ENCODE measurements around the gene RAB44. TPM values are rescaled to one million over a fixed set of nuclear protein-coding genes. Genes with fewer than 3 reads are reported as not detected.

The RAB44 gene
- total and polyA plus RNA-seq, 7 donors, result under 0.01 to 0.71 (median 0.17) TPM; not detected in 3

- TF ChIP-seq CTCF (IDR thresholded peaks at IDR 0.05) (no peak), POLR2AphosphoS5 (IDR thresholded peaks at IDR 0.05) (no peak)
- intact Hi-C loops (cut with DNase I), result loop anchor here (2.0 to 5.0 kb wide), 2 partner anchors 74 to 260 kb away; no protein-coding TSS in a partner anchor
- Histone ChIP-seq H3K4me1 (peaks cover 0 to 39% (median 20%) of the 10 kb centered on the region in 4 donors), H3K27ac (no peak overlapping the region), H3K36me3 (peaks cover 21 to 51% (median 34%) of the 10 kb centered on the region in 4 donors), H3K4me3 (no peak overlapping the region), H3K27me3 (no peaks in the 10 kb centered on the region), H3K9me3 (no peaks in the 10 kb centered on the region)
- WGBS, 2 donors, result 65 to 69% methylated on average over 6 of the region's 6 CpGs
- no peak for DNase-seq
These were observed 14.4 kb upstream of the RAB44 start for GRCh38 chr6:36683145-36683655.

- Histone ChIP-seq H3K9me3 (no peaks in the 10 kb centered on the region), H3K4me3 (no peak overlapping the region), H3K36me3 (peaks cover 21 to 51% (median 34%) of the 10 kb centered on the region in 4 donors), H3K4me1 (peaks cover 0 to 34% (median 18%) of the 10 kb centered on the region in 4 donors), H3K27ac (no peak overlapping the region), H3K27me3 (no peaks in the 10 kb centered on the region)
- DNase-seq, result no peak
- TF ChIP-seq POLR2AphosphoS5 (IDR thresholded peaks at IDR 0.05) (peak in 1 of 4 donors; percentile 20), POLR2A (IDR thresholded peaks at IDR 0.05) (no peak)
- intact Hi-C loops (cut with DNase I), result loop anchor here (2.0 to 5.0 kb wide), 2 partner anchors 73 to 261 kb away; no protein-coding TSS in a partner anchor
- 95 to 96% methylated on average over 29 of the region's 29 CpGs for whole genome bisulfite sequencing, 2 donors
These were observed 13.8 kb upstream of the RAB44 start for GRCh38 chr6:36683656-36684446.

GRCh38 chr6:36684447-36684812 lies 13.2 kb upstream of the RAB44 start:
- Histone ChIP-seq H3K27ac (no peak overlapping the region), H3K27me3 (no peaks in the 10 kb centered on the region), H3K9me3 (no peaks in the 10 kb centered on the region), H3K4me3 (no peak overlapping the region), H3K36me3 (peaks cover 21 to 51% (median 34%) of the 10 kb centered on the region in 4 donors), H3K4me1 (peaks cover 0 to 28% (median 18%) of the 10 kb centered on the region in 4 donors)
- no peak for TF ChIP-seq CTCF (IDR thresholded peaks at IDR 0.05)
- no peak for TF ChIP-seq POLR2AphosphoS5 (IDR thresholded peaks at IDR 0.05)
- TF ChIP-seq POLR2A (IDR thresholded peaks at IDR 0.05), result no peak
- TF ChIP-seq EP300 (IDR thresholded peaks at IDR 0.05), result no peak
- intact Hi-C loops (cut with DNase I), result loop anchor here (5.0 kb wide), 1 partner anchor 73 kb away; no protein-coding TSS in a partner anchor
- WGBS, 2 donors, result 92 to 96% methylated on average over 6 of the region's 6 CpGs
- no peak for DNase-seq

GRCh38 chr6:36685166-36685924 lies 12.3 kb upstream of the RAB44 start:
- peaks cover 0 to 27% (median 18%) of the 10 kb centered on the region in 4 donors for H3K4me1 ChIP-seq
- H3K27me3 ChIP-seq, result no peaks in the 10 kb centered on the region
- H3K9me3 ChIP-seq, result no peaks in the 10 kb centered on the region
- intact Hi-C loops (cut with DNase I), result no loop called here
- TF ChIP-seq CTCF (IDR thresholded peaks at IDR 0.05) (no peak), POLR2AphosphoS5 (IDR thresholded peaks at IDR 0.05) (peak in 1 of 4 donors; percentile 5)
- 76 to 83% methylated on average over 20 of the region's 20 CpGs for WGBS, 2 donors
- H3K4me3 ChIP-seq, result no peak overlapping the region
- peak overlapping the region in 2 of 4 donors; percentile 4 to 23 for H3K27ac ChIP-seq
- peaks cover 21 to 51% (median 34%) of the 10 kb centered on the region in 4 donors for H3K36me3 ChIP-seq
- no peak for DNase-seq
